ENCODE measurements around the gene CPA5. TPM values are rescaled to one million over a fixed set of nuclear protein-coding genes. Genes with fewer than 3 reads are reported as not detected.

Gene CPA5
- total RNA-seq, 2 experiments from 2014 or later = not detected

GRCh38 chr7:130409067-130409711 lies 64.6 kb downstream of the CPA5 start:
- no peaks in the 10 kb centered on the region for H3K9me3 ChIP-seq (ENCODE audit: low read length)
- intact Hi-C loops (cut with micrococcal nuclease; ENCODE audit: unreplicated experiment) = no loop called here

GRCh38 chr7:130409712-130410072 lies 65.1 kb downstream of the CPA5 start:
- no peak overlapping the region for H3K27ac ChIP-seq (ENCODE audit: low read depth, low read length, poor library complexity, severe bottlenecking)
- DNase-seq (ENCODE audit: low spot score) = no peak
- no peaks in the 10 kb centered on the region for H3K9me2 ChIP-seq (ENCODE audit: insufficient read depth, low read length)
- H3K36me3 ChIP-seq (ENCODE audit: insufficient read depth, low read length) = 0 out of 2 replicates have a peak, but pooled peaks cover 4% of the 10 kb centered on the region
- no peaks in the 10 kb centered on the region for H3K9me3 ChIP-seq (ENCODE audit: low read length)
- no TSS peak for BruUV-seq (replicated peaks)
- ChIA-PET POLR2A (no interaction called here), CTCF (ENCODE audit: unreplicated experiment) (no interaction called here)
- intact Hi-C loops (cut with micrococcal nuclease; ENCODE audit: unreplicated experiment) = no loop called here
- no peaks in the 10 kb centered on the region for H3K79me2 ChIP-seq (ENCODE audit: insufficient read depth, low read depth, low read length)
- no peak overlapping the region for H3K4me3 ChIP-seq (ENCODE audit: low read depth, low read length, poor library complexity, severe bottlenecking)
- TF ChIP-seq CTCF (conservative IDR thresholded peaks at IDR 0.05; ENCODE audit: low read length) (no peak), EZH2phosphoT487 (IDR thresholded peaks at IDR 0.05; ENCODE audit: borderline replicate concordance, low read depth, low read length) (no peak)
- H4K20me1 ChIP-seq (ENCODE audit: insufficient read depth, low read length) = no peaks in the 10 kb centered on the region
- H3K4me2 ChIP-seq (ENCODE audit: low read length) = no peak overlapping the region
- H2AFZ ChIP-seq (ENCODE audit: low read length) = no peak overlapping the region
- H3K4me1 ChIP-seq (ENCODE audit: insufficient read depth, low read length, poor library complexity, severe bottlenecking) = no peaks in the 10 kb centered on the region

More at GRCh38 chr7:130409067-130409711, 64.6 kb downstream of the CPA5 start:
- no peaks in the 10 kb centered on the region for H3K9me2 ChIP-seq (ENCODE audit: insufficient read depth, low read length)
- TF ChIP-seq CTCF (conservative IDR thresholded peaks at IDR 0.05; ENCODE audit: low read length) = no peak
- no peak for TF ChIP-seq EZH2phosphoT487 (IDR thresholded peaks at IDR 0.05; ENCODE audit: borderline replicate concordance, low read depth, low read length)
- DNase-seq (ENCODE audit: low spot score) = no peak
- no TSS peak for BruUV-seq (replicated peaks)
- 0 out of 2 replicates have a peak, but pooled peaks cover 4% of the 10 kb centered on the region for H3K36me3 ChIP-seq (ENCODE audit: insufficient read depth, low read length)
- no peak overlapping the region for H3K4me3 ChIP-seq (ENCODE audit: low read depth, low read length, poor library complexity, severe bottlenecking)
- no peaks in the 10 kb centered on the region for H3K4me1 ChIP-seq (ENCODE audit: insufficient read depth, low read length, poor library complexity, severe bottlenecking)
- ChIA-PET POLR2A (no interaction called here), CTCF (ENCODE audit: unreplicated experiment) (no interaction called here)
- H3K27ac ChIP-seq (ENCODE audit: low read depth, low read length, poor library complexity, severe bottlenecking) = no peak overlapping the region
- no peaks in the 10 kb centered on the region for H4K20me1 ChIP-seq (ENCODE audit: insufficient read depth, low read length)
- no peak overlapping the region for H3K4me2 ChIP-seq (ENCODE audit: low read length)
- H2AFZ ChIP-seq (ENCODE audit: low read length) = no peak overlapping the region
- H3K79me2 ChIP-seq (ENCODE audit: insufficient read depth, low read depth, low read length) = no peaks in the 10 kb centered on the region

DNA sequence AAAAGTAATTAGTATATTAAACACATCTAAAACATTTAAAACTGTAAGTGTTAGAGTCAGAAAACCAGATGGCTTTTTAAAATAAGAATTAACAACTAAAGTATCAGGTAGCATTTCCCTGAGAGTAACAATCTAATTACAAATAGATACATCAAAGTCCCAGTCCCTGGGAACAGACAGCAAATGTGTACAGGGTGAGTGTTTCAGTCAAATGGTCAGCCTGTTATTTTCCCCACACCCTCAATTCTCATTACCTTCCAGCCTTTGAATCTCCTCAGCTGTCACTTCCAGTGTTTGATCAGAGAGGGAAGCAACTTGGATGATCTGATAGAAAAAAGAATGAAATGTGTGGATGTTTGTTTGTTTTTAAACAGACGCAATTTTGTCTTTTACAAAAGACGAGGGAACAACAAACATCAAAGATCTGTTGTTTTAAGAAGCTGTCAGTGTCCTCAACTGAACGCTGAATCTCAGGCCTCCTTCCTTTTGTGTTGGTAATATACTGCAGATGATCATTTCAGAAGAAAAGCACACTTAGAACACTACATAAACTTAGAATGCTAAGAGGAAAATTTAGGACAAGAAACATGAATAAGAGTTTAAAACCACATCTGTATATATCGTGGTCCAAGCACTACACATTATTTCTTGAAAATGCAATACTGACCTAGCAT lies 66.4 kb downstream of the CPA5 start:
- CTCF ChIA-PET (ENCODE audit: unreplicated experiment) = no interaction called here

More for the DNA sequence above, 66.4 kb downstream of the CPA5 start:
- POLR2A ChIA-PET = interaction anchor here (0.7 to 2.8 kb wide), 2 partner anchors 27 to 93 kb away, joined by 3 to 7 read pairs; no protein-coding TSS in a partner anchor
- Histone ChIP-seq H3K9me2 (ENCODE audit: insufficient read depth, low read length) (no peaks in the 10 kb centered on the region), H4K20me1 (ENCODE audit: insufficient read depth, low read length) (no peaks in the 10 kb centered on the region), H3K4me3 (ENCODE audit: low read depth, low read length, poor library complexity, severe bottlenecking) (no peak overlapping the region), H3K4me2 (ENCODE audit: low read length) (no peak overlapping the region), H3K9me3 (ENCODE audit: low read length) (no peaks in the 10 kb centered on the region), H3K79me2 (ENCODE audit: insufficient read depth, low read depth, low read length) (no peaks in the 10 kb centered on the region), H2AFZ (ENCODE audit: low read length) (no peak overlapping the region), H3K27ac (ENCODE audit: low read depth, low read length, poor library complexity, severe bottlenecking) (no peak overlapping the region), H3K4me1 (ENCODE audit: insufficient read depth, low read length, poor library complexity, severe bottlenecking) (no peaks in the 10 kb centered on the region), H3K36me3 (ENCODE audit: insufficient read depth, low read length) (0 out of 2 replicates have a peak, but pooled peaks cover 4% of the 10 kb centered on the region)
- no peak for TF ChIP-seq CTCF (conservative IDR thresholded peaks at IDR 0.05; ENCODE audit: low read length)
- no peak for TF ChIP-seq EZH2phosphoT487 (IDR thresholded peaks at IDR 0.05; ENCODE audit: borderline replicate concordance, low read depth, low read length)
- intact Hi-C loops (cut with micrococcal nuclease; ENCODE audit: unreplicated experiment) = no loop called here
- BruUV-seq (replicated peaks) = no TSS peak
- DNase-seq (ENCODE audit: low spot score) = no peak

Data from OCI-LY7 (cell line).